Activated naive CD4-positive, alpha-beta T cell treated with anti-CD3 and anti-CD28 coated beads, Interleukin-2, amount 10 ng/mL, durations not matched to agents 7 days and 5 days (primary cell): Measurements from ENCODE around the gene GPATCH11.

Experiments used
- CTCF ChIA-PET: fragments of 350-600 bp; sonication (Branson Sonifier 250); formaldehyde crosslinking; loops from one replicate; lab custom pipeline; 2021; ENCODE audit warnings: antibody characterized with exemption; lab: Charles Lee
- DNase-seq: peaks from one replicate; pipeline ENCODE4 v3.0.0-alpha.2; 2020
- H3K27ac Mint-ChIP-seq: one replicate; pipeline ENCODE4 v1.8.0; 2021; ENCODE audit warnings: mild to moderate bottlenecking, moderate library complexity, mixed read lengths
- H3K27me3 Mint-ChIP-seq: one replicate; pipeline ENCODE4 v1.8.0; 2021; ENCODE audit warnings: mild to moderate bottlenecking, mixed read lengths
- H3K36me3 Mint-ChIP-seq: one replicate; pipeline ENCODE4 v1.8.0; 2021; ENCODE audit warnings: mixed read lengths
- H3K4me1 Mint-ChIP-seq: one replicate; pipeline ENCODE4 v1.8.0; 2021; ENCODE audit warnings: mixed read lengths
- H3K4me3 Mint-ChIP-seq: one replicate; pipeline ENCODE4 v1.8.0; 2021; ENCODE audit warnings: mild to moderate bottlenecking, moderate library complexity, mixed read lengths
- H3K9me3 Mint-ChIP-seq: one replicate; pipeline ENCODE4 v1.8.0; 2021; ENCODE audit warnings: mixed read lengths

GPATCH11 gene

DNA sequence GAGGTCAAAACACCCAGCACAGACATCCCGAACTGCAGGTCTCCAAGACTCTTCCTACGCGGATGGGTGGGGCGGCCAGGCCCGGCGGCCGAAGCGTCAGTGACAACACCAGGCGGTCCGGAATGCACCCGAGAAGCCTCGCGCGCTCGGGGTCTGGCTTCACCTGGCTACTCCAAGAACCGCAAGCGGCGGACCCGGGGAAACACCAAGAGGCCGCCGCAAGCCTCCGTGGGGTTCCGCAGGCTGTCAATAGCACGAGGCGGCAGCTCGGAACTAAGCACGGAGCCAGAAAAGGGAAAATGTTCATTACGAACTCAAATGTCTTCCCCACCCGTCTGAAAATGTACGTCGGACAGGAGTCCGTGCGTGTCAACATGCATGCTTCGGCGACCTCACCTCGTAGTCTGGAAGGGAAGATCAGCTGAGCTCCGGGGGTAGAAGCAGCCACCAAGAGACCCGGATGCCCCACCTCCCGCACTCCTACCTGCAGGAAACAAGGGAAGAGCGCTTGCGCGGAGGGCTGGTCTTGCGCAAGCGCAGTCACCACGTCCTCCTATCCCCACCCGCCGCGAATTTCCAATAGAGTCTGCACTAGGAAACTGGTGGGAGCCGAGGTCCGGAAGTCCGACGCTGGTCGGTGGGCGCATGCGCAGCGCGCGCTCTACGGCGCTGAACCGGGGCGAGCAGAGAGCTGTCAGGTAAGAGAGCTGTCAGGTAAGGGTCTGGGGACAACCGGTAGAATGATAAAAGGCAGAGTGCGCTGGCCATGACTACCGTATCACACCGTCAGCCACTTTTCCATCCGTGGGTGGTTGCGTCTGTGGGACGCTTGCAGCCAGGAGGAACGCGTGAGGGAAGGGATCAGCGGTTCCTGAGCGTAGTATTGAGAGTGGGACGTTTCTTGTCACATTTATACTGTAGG lies at the start of gene GPATCH11, which contains the start of gene HEATR5B:
Gene GPATCH11 (plus strand): TSS at position 646 of the 922 bp plus-strand sequence. CDS start 3,864 bp downstream, outside the sequence.
Gene HEATR5B (minus strand): TSS at position 500 of the 922 bp plus-strand sequence. CDS start 958 bp downstream, outside the sequence.
- CTCF ChIA-PET: no interaction called here
- H3K4me3 Mint-ChIP-seq: no peak within 1 kb of the TSS
- peaks cover 32% of the 10 kb centered on the region for H3K36me3 Mint-ChIP-seq
- no peaks in the 10 kb centered on the region for H3K9me3 Mint-ChIP-seq
- H3K4me1 Mint-ChIP-seq: peaks cover 36% of the 10 kb centered on the region
- peak; percentile 94 for DNase-seq
- H3K27ac Mint-ChIP-seq: no peak within 1 kb of the TSS
- H3K27me3 Mint-ChIP-seq: no peaks in the 10 kb centered on the region

DNA sequence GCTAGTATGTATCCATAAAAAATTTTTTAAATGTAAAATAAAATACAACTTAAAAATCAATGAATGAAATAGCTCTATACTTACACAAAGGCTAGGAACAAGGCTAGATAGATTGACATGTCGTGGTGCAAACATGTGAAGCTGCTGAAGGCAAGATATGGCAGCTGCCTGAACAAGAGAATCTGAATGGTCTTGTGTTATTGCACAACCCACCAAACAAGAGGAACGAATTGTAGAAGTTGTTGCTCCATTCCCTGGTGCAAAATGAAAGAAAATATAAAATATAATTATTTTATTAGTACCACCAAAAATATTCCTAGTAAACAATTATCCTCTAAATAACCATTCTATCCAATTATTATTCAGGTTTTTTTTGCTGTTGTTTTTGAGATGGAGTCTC lies 46.5 kb upstream of the GPATCH11 start:
- H3K9me3 Mint-ChIP-seq: no peaks in the 10 kb centered on the region
- H3K27ac Mint-ChIP-seq: no peak overlapping the region
- CTCF ChIA-PET: no interaction called here
- H3K4me3 Mint-ChIP-seq: no peak overlapping the region
- H3K36me3 Mint-ChIP-seq: peaks cover 17% of the 10 kb centered on the region
- no peaks in the 10 kb centered on the region for H3K4me1 Mint-ChIP-seq
- no peak for DNase-seq
- H3K27me3 Mint-ChIP-seq: no peaks in the 10 kb centered on the region

DNA sequence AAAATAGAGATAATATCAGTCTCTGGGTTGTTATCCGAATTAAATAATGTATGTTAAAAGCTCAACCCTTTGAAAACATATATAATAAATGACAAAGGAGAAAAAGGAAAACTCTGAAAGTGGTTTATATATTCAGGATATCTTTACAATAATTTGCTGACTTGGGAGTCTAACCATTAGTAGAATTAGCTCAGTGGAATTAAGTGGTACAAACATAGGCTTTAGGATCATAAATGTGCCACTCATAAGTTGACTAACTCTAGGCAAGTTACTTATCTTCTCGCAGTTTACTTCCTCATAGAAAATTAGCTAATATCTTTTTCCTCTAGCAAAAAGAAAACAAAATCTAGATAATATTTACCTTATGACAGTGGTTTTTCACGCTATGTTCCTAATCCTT lies 44.7 kb upstream of the GPATCH11 start:
- Mint-ChIP-seq H3K27me3 (no peaks in the 10 kb centered on the region), H3K4me3 (no peak overlapping the region), H3K9me3 (no peaks in the 10 kb centered on the region), H3K36me3 (peaks cover 20% of the 10 kb centered on the region), H3K27ac (no peak overlapping the region), H3K4me1 (no peaks in the 10 kb centered on the region)
- CTCF ChIA-PET: no interaction called here
- DNase-seq: no peak

DNA sequence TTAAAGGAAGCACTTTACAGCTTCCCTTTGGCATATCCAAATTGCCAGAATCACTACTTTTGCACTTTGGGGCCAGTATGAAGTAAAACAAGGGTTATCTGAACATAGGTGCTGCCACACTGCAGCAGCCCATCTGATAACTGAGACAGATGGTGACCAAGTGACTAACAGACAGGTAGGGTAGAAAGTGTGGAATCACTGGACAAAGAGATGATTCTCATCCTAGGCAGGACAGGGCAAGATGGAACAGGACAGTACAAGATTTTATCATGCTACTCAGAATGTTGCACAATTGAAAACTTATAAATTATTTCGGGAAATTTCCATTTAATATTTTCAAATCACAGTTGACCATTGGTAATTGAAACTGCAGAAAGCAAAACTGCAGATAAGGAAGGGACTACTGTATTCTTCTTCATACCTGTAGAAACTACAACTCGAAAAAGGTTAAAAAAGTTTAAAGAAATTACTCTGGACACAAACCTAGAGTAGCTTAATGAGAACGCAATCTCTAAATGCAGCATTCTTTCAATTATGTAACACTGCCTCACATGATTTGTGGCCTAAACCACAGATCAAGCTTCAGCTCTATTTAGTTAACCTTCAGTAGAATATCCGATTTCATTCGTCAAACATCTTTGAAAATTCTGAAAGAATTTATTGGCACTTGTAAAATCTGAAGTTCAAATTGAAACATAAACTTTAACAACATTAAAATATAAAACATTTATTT lies 31.6 kb upstream of the GPATCH11 start:
- CTCF ChIA-PET: no interaction called here
- Mint-ChIP-seq H3K36me3 (peaks cover 40% of the 10 kb centered on the region), H3K9me3 (no peaks in the 10 kb centered on the region), H3K4me1 (no peaks in the 10 kb centered on the region), H3K27ac (no peak overlapping the region), H3K27me3 (no peaks in the 10 kb centered on the region), H3K4me3 (no peak overlapping the region)
- DNase-seq: no peak

DNA sequence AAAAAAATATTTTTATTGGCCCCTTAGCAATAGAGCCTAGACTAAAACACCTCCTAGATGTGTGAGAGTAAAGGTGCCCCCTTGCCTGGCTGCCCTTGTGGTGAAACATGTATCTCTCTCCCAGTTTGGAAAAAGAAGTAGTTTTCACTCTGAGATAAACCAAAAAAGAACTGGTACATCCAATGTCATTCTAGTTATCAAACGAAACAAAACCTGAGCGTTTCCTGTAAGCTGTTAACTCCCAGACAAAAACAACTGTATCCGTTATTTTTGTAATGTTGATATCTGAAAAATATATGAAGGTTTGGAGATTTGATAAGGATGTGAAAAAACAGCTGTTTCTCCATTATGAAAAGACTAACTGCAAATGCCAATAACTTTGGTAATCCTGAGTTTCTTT lies 24.5 kb upstream of the GPATCH11 start:
- no peaks in the 10 kb centered on the region for H3K4me1 Mint-ChIP-seq
- no peak overlapping the region for H3K4me3 Mint-ChIP-seq
- peaks cover 36% of the 10 kb centered on the region for H3K36me3 Mint-ChIP-seq
- H3K27me3 Mint-ChIP-seq: no peaks in the 10 kb centered on the region
- no peak for DNase-seq
- CTCF ChIA-PET: no interaction called here
- H3K9me3 Mint-ChIP-seq: no peaks in the 10 kb centered on the region
- no peak overlapping the region for H3K27ac Mint-ChIP-seq

DNA sequence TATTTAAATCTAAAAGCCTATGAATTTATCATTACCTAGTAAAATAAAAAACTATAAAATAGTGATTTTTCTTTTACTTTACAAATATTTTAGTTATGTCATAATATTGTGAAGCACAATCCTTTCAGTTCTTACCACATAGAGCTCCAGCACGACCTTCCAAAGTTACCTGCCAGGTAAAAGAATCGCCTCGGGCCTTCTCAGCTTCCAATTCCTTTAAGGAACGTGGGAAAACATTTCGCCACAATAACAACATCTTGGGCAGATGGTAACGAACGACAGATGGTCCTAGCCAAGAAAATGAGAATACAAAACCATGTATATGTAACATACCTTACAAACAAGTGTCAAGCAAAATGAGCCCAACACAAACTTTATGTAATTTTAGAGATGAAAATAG lies 23.9 kb upstream of the GPATCH11 start:
- H3K36me3 Mint-ChIP-seq: peaks cover 35% of the 10 kb centered on the region
- no peaks in the 10 kb centered on the region for H3K27me3 Mint-ChIP-seq
- no peak for DNase-seq
- no peak overlapping the region for H3K4me3 Mint-ChIP-seq
- H3K27ac Mint-ChIP-seq: no peak overlapping the region
- H3K4me1 Mint-ChIP-seq: no peaks in the 10 kb centered on the region
- CTCF ChIA-PET: no interaction called here
- H3K9me3 Mint-ChIP-seq: no peaks in the 10 kb centered on the region

DNA sequence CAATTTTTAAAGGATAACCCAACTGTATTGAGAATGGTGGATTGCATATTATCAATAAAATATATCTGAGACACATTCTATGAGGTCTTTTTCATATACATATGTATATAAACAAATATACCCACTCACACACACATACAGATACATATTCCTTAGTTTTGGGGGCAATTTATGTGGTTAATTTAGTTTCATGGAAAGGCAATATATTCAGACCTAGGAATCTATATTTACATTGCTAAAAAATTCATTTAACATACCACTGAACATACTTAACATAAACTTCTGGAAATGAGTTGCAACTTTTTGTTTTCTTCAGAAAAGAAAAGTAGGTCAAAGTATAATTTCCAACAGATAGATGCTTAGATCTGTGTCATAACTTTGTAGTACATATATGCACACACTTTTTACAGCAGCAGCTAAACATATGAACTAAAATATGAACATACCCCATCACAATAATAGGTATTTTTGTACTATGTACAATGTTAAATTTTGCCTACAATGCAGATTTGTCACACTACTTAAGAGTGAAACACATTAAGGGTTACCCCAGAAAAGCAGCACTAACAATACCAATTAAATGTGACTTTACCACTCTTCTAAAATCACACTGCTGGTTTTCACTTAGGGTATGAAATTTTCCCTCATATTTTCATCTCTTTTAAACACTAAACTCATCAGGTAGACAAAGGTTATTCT lies 23.2 kb upstream of the GPATCH11 start:
- Mint-ChIP-seq H3K9me3 (no peaks in the 10 kb centered on the region), H3K27me3 (no peaks in the 10 kb centered on the region), H3K4me3 (no peak overlapping the region), H3K4me1 (no peaks in the 10 kb centered on the region), H3K36me3 (peaks cover 37% of the 10 kb centered on the region), H3K27ac (no peak overlapping the region)
- no peak for DNase-seq
- CTCF ChIA-PET: no interaction called here

DNA sequence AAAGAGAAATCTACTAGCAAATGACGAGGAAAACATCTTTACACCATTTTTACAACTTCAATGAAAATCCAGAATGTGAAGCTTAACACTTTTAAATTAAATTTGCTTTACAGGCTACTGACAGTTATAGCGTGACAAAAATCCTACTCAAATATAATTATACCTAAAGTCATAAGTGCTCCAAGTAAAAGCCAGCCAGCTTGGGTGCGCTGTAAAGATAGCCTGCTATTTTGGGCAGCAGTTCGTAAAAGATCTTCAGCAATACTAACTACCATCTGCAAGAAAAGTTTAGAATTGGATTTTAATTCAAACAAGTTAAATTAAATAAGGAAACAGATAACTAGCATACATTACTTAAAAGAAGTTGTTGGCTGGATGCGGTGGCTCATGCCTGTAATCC lies 22.5 kb upstream of the GPATCH11 start:
- DNase-seq: no peak
- Mint-ChIP-seq H3K4me3 (no peak overlapping the region), H3K4me1 (no peaks in the 10 kb centered on the region), H3K27ac (no peak overlapping the region), H3K9me3 (no peaks in the 10 kb centered on the region), H3K27me3 (no peaks in the 10 kb centered on the region), H3K36me3 (peaks cover 36% of the 10 kb centered on the region)
- CTCF ChIA-PET: no interaction called here

DNA sequence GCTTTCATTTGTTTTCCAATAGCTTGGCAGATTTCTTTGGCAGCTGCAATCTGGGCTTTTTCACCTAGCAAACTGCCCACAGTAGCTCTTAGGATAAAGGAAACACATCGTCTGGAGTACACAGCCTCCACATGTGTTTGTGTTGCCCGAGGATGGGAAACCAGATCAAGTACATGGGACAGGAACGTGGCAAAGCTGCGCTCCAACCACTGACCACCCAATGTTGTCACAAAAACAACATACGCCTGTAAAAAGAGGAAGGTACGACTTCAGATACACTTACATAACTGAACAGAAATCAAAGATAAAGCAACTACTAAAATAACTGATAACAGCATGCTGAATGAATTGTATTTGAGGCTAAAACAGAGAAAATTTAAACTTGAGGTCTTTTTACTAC lies 15.6 kb upstream of the GPATCH11 start:
- no peak overlapping the region for H3K27ac Mint-ChIP-seq
- DNase-seq: no peak
- no peak overlapping the region for H3K4me3 Mint-ChIP-seq
- CTCF ChIA-PET: no interaction called here
- no peaks in the 10 kb centered on the region for H3K9me3 Mint-ChIP-seq
- H3K4me1 Mint-ChIP-seq: peaks cover 2% of the 10 kb centered on the region
- H3K27me3 Mint-ChIP-seq: no peaks in the 10 kb centered on the region
- H3K36me3 Mint-ChIP-seq: peaks cover 46% of the 10 kb centered on the region

DNA sequence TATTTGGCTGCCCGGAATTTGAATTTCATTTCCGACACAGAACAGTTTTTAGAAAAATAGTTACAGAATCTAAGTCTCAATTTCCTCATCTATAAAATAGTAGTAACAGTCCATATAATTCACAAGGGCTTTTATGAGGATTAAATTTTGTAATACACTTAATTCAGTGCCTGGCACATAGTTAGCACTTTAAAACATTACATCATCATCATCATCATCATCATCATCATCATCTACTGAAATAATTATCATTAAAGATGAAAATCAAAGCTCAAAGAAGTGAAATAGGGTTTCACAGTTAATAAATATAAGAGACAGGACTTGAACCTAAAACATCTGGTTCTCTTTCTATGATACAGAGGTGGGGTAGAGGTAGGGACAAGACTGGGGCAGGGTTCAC lies 13.4 kb upstream of the GPATCH11 start:
- no peak for DNase-seq
- Mint-ChIP-seq H3K4me3 (no peak overlapping the region), H3K4me1 (peaks cover 2% of the 10 kb centered on the region), H3K9me3 (no peaks in the 10 kb centered on the region), H3K36me3 (peaks cover 54% of the 10 kb centered on the region), H3K27me3 (no peaks in the 10 kb centered on the region), H3K27ac (no peak overlapping the region)
- CTCF ChIA-PET: no interaction called here

DNA sequence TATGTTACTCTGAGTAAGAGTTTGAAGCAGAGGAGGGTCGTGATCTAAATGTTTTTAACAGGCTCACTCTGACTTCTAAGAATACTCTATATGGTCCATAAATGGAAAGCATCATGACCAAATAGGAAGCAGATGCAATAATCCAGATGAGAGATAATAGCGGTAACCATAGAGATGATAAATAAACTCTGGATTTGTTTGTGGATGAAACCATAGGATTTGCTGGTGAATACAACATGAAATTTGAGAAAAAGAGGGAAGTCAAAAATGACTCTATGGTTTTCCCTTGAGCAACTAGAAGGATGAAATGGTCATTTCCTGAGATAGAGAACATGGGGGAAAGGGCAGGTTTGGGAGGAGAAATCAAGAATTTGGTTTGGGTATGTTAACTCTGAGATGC lies 4.1 kb upstream of the GPATCH11 start:
- Mint-ChIP-seq H3K27me3 (no peaks in the 10 kb centered on the region), H3K27ac (no peak overlapping the region), H3K4me3 (peak overlapping the region; percentile 9), H3K36me3 (peaks cover 56% of the 10 kb centered on the region), H3K4me1 (peaks cover 41% of the 10 kb centered on the region), H3K9me3 (no peaks in the 10 kb centered on the region)
- no peak for DNase-seq
- CTCF ChIA-PET: no interaction called here

DNA sequence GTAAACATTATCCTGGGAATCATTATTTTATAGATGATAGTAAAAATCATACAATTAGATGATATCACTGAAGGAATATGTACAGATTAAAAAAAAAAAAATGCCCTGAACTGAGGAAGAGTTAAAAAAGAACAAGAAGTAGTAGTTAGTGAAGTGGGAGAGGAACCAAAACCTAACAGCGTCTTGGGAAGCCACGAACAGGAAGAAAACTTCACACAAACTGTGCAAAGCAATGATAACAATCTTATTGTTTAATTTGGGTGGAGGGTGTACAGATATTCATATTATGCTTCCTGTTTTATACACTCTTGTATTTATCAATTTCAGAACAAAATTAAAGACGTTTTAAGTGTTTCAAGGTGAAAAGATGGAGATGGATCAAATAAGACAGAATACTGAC lies 3.6 kb upstream of the GPATCH11 start:
- no peak for DNase-seq
- Mint-ChIP-seq H3K27me3 (no peaks in the 10 kb centered on the region), H3K36me3 (peaks cover 53% of the 10 kb centered on the region), H3K4me1 (peaks cover 41% of the 10 kb centered on the region), H3K9me3 (no peaks in the 10 kb centered on the region), H3K4me3 (peak overlapping the region; percentile 1), H3K27ac (peak overlapping the region; percentile 4)
- CTCF ChIA-PET: no interaction called here

DNA sequence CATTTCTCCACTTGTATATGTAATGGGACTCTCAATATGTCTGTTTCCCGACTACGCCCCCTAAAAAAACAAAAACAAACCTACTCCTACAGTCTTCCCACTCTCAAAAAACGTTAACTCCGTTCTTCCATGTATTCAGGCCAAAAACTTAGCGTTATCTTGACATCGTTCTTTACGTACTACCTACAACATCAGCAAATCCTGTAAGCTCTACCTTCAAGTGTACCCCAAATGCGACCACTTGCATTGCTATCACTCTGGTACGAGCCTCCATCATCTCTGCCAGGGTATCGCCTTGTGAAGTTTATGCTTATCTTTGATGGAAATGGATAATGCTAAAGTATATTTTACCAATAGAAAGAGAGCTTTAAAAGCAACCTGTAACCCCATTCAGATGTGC lies 479 bp downstream of the GPATCH11 start:
- no peaks in the 10 kb centered on the region for H3K9me3 Mint-ChIP-seq
- no peaks in the 10 kb centered on the region for H3K27me3 Mint-ChIP-seq
- no peak overlapping the region for H3K4me3 Mint-ChIP-seq
- no peak for DNase-seq
- H3K36me3 Mint-ChIP-seq: peaks cover 32% of the 10 kb centered on the region
- H3K4me1 Mint-ChIP-seq: peaks cover 32% of the 10 kb centered on the region
- CTCF ChIA-PET: no interaction called here
- H3K27ac Mint-ChIP-seq: no peak overlapping the region

DNA sequence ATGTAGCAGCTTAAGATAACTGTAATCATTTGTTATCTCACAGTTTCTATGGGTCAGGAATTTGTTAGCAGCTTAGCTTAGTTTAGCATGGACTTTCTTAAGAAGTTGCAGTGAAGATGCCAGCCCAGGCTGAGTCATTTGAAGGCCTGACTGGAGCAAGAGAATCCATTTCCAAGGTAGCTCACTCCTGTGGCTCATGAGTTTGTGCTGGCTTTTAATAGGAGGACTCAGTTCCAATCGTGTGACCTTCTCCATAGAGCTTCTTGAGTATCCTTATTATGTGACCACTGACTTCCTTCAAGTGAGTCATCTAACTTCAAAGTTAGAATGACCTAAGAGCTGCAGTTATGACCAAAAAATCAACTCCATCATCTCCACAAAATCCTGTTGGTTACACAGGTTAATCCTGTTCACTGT lies 1.4 kb downstream of the GPATCH11 start:
- Mint-ChIP-seq H3K4me1 (peaks cover 23% of the 10 kb centered on the region), H3K27me3 (no peaks in the 10 kb centered on the region), H3K27ac (no peak overlapping the region), H3K4me3 (no peak overlapping the region), H3K36me3 (peaks cover 25% of the 10 kb centered on the region), H3K9me3 (no peaks in the 10 kb centered on the region)
- CTCF ChIA-PET: no interaction called here
- DNase-seq: no peak
